Kidney tubule cell (primary cell): Measurements from ENCODE around the gene PDE7B.
"Not testable (repeated sequence)": the region's sequence is repeated elsewhere in the genome, so short reads cannot be mapped to it uniquely, and the experiment has no call there.

Experiments used
- DNase-seq: peaks from one replicate; pipeline ENCODE4 v3.0.0-alpha.2; 2018; ENCODE audit warnings: low spot score

PDE7B gene

GRCh38 chr6:136076496-136076895, 225.0 kb downstream of the PDE7B start:
- DNase-seq: no peak

GRCh38 chr6:136077834-136078576, 226.5 kb downstream of the PDE7B start:
- DNase-seq: peak; percentile 79

GRCh38 chr6:136079701-136080565, 228.4 kb downstream of the PDE7B start:
- no peak for DNase-seq

GRCh38 chr6:136083540-136083939, 232.0 kb downstream of the PDE7B start:
- no peak for DNase-seq

GRCh38 chr6:136084403-136084802, 232.9 kb downstream of the PDE7B start:
- DNase-seq: no peak

- DNase-seq: peak; percentile 13
Measured at GRCh38 chr6:136085370-136086115, 234.0 kb downstream of the PDE7B start.

- no peak for DNase-seq
Measured at GRCh38 chr6:136086686-136087085, 235.2 kb downstream of the PDE7B start.

- DNase-seq: peak; percentile 18
Measured at GRCh38 chr6:136087986-136088385, 236.5 kb downstream of the PDE7B start.

GRCh38 chr6:136088693-136089092, 237.2 kb downstream of the PDE7B start:
- no peak for DNase-seq

GRCh38 chr6:136089876-136090275, 238.4 kb downstream of the PDE7B start:
- no peak for DNase-seq

- no peak for DNase-seq
Measured at GRCh38 chr6:136090929-136091328, 239.4 kb downstream of the PDE7B start.

- DNase-seq: no peak
Measured at GRCh38 chr6:136092897-136093296, 241.4 kb downstream of the PDE7B start.

GRCh38 chr6:136093835-136094234, 242.3 kb downstream of the PDE7B start:
- no peak for DNase-seq

- no peak for DNase-seq
Measured at GRCh38 chr6:136094812-136095211, 243.3 kb downstream of the PDE7B start.

- no peak for DNase-seq
Measured at GRCh38 chr6:136095986-136096385, 244.5 kb downstream of the PDE7B start.

GRCh38 chr6:136102991-136103688, 251.6 kb downstream of the PDE7B start:
- DNase-seq: no peak

- DNase-seq: no peak
Measured at GRCh38 chr6:136103763-136104311, 252.3 kb downstream of the PDE7B start.

- no peak for DNase-seq
Measured at GRCh38 chr6:136104556-136104955, 253.1 kb downstream of the PDE7B start.

GRCh38 chr6:136105797-136106196, 254.3 kb downstream of the PDE7B start:
- DNase-seq: not testable (repeated sequence)

- DNase-seq: no peak
Measured at GRCh38 chr6:136108361-136108945, 257.0 kb downstream of the PDE7B start.

GRCh38 chr6:136111831-136112230, 260.3 kb downstream of the PDE7B start:
- no peak for DNase-seq
